ENCODE results near the gene PTPRCAP. TPM values are rescaled to one million over a fixed set of nuclear protein-coding genes. Genes with fewer than 3 reads are reported as not detected.

The PTPRCAP gene
- total and polyA plus RNA-seq, 9 of the 15 experiments (the other 6 are each of a cell fraction or from before 2014, with no cell fraction given), result 0.22 to 2.0 (median 1.1) TPM; not detected in 4

DNA sequence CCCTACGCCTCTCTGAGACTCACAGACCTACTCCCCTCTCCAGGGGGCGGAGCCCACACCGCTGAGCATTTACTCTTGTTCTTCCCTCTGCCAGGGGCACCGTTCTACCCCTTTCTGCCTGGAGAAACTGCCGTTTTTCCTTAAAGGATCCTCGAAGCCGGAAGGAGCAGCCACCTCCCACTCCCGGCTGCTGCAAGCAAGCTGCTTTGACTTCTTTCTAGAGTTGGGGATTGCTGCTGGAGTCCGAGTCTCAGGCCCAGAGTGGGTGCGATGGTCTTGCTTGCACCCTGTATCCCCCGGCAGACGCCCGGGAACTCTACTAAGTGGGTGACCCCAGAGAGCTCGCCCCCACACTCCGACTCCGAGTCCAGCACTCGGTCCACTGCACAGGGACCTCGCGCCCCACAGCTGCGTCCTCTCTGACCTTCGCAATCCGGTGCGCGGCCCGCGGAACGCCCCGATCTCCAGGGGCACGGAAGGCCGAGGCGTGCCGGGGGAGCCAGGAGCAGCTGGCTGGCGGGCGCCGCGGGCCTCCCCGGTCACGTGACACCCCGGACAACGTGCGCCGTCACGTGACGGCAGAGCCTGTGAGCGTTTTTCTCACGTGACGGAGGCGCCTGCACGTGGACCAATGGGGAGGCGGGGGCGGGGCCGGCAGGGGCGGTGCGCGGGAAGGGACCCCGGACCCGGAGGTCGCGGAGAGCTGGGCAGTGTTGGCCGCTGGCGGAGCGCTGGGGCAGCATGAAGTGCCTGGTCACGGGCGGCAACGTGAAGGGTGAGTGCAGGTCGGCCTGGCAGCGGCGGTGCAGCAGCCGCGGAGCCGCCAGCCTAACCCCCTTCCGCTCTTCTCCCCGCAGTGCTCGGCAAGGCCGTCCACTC is 45.9 kb downstream of the PTPRCAP start, which contains the start of gene RAD9A (continued):
- TF ChIP-seq YY1 (IDR thresholded peaks at IDR 0.05; ENCODE audit: borderline replicate concordance in 1 of 3, control insufficient read depth in 1 of 3, extremely low read depth in 1 of 3, insufficient read depth in 3 of 3, insufficient read length in 1 of 3, insufficient replicate concordance in 2 of 3, low read depth in 1 of 3, low read length in 2 of 3) (peak in 2 of 3 experiments; percentile 12 to 54), TBL1XR1 (IDR thresholded peaks at IDR 0.05; ENCODE audit: low read length in 2 of 2) (no peak), RBBP5 (IDR thresholded peaks at IDR 0.05; ENCODE audit: borderline replicate concordance, insufficient read depth, low read length, poor library complexity, severe bottlenecking) (peak; percentile 87), POU5F1 (IDR thresholded peaks at IDR 0.05; ENCODE audit: borderline replicate concordance, low read depth, low read length, partially characterized antibody) (no peak), ZFPM2 (CRISPR knock-in tag; IDR thresholded peaks at IDR 0.05) (no peak), JUND (IDR thresholded peaks at IDR 0.05; ENCODE audit: borderline replicate concordance, low read depth, low read length) (no peak; the same call in 1 of the 2 replicates), JUND (tag; IDR thresholded peaks at IDR 0.05; ENCODE audit: borderline replicate concordance, low read depth, low read length) (no peak; the same call in 2 of the 3 replicates), CBFA2T2 (conservative IDR thresholded peaks at IDR 0.05) (peak; percentile 99), PML (IDR thresholded peaks at IDR 0.05; ENCODE audit: low read length) (0 out of 2 replicates have a peak, but pooled peaks have one; percentile 12)
- TF ChIP-seq, protein P1, sequence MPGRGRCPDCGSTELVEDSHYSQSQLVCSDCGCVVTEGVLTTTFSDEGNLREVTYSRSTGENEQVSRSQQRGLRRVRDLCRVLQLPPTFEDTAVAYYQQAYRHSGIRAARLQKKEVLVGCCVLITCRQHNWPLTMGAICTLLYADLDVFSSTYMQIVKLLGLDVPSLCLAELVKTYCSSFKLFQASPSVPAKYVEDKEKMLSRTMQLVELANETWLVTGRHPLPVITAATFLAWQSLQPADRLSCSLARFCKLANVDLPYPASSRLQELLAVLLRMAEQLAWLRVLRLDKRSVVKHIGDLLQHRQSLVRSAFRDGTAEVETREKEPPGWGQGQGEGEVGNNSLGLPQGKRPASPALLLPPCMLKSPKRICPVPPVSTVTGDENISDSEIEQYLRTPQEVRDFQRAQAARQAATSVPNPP (IDR thresholded peaks at IDR 0.05; ENCODE audit: borderline replicate concordance, insufficient read depth, insufficient read length), result no peak
- TF ChIP-seq, protein P2, sequence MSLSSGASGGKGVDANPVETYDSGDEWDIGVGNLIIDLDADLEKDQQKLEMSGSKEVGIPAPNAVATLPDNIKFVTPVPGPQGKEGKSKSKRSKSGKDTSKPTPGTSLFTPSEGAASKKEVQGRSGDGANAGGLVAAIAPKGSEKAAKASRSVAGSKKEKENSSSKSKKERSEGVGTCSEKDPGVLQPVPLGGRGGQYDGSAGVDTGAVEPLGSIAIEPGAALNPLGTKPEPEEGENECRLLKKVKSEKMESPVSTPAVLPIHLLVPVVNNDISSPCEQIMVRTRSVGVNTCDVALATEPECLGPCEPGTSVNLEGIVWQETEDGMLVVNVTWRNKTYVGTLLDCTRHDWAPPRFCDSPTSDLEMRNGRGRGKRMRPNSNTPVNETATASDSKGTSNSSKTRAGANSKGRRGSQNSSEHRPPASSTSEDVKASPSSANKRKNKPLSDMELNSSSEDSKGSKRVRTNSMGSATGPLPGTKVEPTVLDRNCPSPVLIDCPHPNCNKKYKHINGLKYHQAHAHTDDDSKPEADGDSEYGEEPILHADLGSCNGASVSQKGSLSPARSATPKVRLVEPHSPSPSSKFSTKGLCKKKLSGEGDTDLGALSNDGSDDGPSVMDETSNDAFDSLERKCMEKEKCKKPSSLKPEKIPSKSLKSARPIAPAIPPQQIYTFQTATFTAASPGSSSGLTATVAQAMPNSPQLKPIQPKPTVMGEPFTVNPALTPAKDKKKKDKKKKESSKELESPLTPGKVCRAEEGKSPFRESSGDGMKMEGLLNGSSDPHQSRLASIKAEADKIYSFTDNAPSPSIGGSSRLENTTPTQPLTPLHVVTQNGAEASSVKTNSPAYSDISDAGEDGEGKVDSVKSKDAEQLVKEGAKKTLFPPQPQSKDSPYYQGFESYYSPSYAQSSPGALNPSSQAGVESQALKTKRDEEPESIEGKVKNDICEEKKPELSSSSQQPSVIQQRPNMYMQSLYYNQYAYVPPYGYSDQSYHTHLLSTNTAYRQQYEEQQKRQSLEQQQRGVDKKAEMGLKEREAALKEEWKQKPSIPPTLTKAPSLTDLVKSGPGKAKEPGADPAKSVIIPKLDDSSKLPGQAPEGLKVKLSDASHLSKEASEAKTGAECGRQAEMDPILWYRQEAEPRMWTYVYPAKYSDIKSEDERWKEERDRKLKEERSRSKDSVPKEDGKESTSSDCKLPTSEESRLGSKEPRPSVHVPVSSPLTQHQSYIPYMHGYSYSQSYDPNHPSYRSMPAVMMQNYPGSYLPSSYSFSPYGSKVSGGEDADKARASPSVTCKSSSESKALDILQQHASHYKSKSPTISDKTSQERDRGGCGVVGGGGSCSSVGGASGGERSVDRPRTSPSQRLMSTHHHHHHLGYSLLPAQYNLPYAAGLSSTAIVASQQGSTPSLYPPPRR (CRISPR knock-in tag; IDR thresholded peaks at IDR 0.05; ENCODE audit: borderline replicate concordance), result no peak
- TF ChIP-seq, protein P3, sequence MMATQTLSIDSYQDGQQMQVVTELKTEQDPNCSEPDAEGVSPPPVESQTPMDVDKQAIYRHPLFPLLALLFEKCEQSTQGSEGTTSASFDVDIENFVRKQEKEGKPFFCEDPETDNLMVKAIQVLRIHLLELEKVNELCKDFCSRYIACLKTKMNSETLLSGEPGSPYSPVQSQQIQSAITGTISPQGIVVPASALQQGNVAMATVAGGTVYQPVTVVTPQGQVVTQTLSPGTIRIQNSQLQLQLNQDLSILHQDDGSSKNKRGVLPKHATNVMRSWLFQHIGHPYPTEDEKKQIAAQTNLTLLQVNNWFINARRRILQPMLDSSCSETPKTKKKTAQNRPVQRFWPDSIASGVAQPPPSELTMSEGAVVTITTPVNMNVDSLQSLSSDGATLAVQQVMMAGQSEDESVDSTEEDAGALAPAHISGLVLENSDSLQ (IDR thresholded peaks at IDR 0.05), result no peak
- TF ChIP-seq, protein P4, sequence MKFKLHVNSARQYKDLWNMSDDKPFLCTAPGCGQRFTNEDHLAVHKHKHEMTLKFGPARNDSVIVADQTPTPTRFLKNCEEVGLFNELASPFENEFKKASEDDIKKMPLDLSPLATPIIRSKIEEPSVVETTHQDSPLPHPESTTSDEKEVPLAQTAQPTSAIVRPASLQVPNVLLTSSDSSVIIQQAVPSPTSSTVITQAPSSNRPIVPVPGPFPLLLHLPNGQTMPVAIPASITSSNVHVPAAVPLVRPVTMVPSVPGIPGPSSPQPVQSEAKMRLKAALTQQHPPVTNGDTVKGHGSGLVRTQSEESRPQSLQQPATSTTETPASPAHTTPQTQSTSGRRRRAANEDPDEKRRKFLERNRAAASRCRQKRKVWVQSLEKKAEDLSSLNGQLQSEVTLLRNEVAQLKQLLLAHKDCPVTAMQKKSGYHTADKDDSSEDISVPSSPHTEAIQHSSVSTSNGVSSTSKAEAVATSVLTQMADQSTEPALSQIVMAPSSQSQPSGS (CRISPR knock-in tag; IDR thresholded peaks at IDR 0.05), result peak; percentile 8; the same call in 1 of the 2 replicates
- TF ChIP-seq, protein P5, sequence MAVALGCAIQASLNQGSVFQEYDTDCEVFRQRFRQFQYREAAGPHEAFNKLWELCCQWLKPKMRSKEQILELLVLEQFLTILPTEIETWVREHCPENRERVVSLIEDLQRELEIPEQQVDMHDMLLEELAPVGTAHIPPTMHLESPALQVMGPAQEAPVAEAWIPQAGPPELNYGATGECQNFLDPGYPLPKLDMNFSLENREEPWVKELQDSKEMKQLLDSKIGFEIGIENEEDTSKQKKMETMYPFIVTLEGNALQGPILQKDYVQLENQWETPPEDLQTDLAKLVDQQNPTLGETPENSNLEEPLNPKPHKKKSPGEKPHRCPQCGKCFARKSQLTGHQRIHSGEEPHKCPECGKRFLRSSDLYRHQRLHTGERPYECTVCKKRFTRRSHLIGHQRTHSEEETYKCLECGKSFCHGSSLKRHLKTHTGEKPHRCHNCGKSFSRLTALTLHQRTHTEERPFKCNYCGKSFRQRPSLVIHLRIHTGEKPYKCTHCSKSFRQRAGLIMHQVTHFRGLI (CRISPR knock-in tag; IDR thresholded peaks at IDR 0.05), result no peak
